Glomerular visceral epithelial cell (primary cell): ENCODE measurements around the gene PRKAG2.

Source experiments
- DNase-seq: peaks from one replicate; pipeline ENCODE4 v3.0.0-alpha.2; 2016; ENCODE audit errors: extremely low spot score

PRKAG2 gene

GRCh38 chr7:151624246-151624928 lies 252.5 kb downstream of the PRKAG2 start:
- no peak for DNase-seq

- DNase-seq = no peak
Observed at GRCh38 chr7:151623766-151624165, 253.1 kb downstream of the PRKAG2 start.

- no peak for DNase-seq
Observed at GRCh38 chr7:151621961-151622360, 255.0 kb downstream of the PRKAG2 start.

- no peak for DNase-seq
Observed at GRCh38 chr7:151616443-151617213, 260.3 kb downstream of the PRKAG2 start.

- DNase-seq = no peak
Observed at GRCh38 chr7:151615784-151616183, 261.1 kb downstream of the PRKAG2 start.

- no peak for DNase-seq
Observed at GRCh38 chr7:151615058-151615457, 261.9 kb downstream of the PRKAG2 start.

- no peak for DNase-seq
Observed at GRCh38 chr7:151614019-151614418, 262.9 kb downstream of the PRKAG2 start.

GRCh38 chr7:151611878-151612277 lies 265.0 kb downstream of the PRKAG2 start:
- DNase-seq = no peak

GRCh38 chr7:151611041-151611440 lies 265.9 kb downstream of the PRKAG2 start:
- DNase-seq = no peak

- peak; percentile 31 for DNase-seq
Observed at GRCh38 chr7:151608031-151608551, 268.8 kb downstream of the PRKAG2 start.

- DNase-seq = peak; percentile 37
Observed at GRCh38 chr7:151607464-151607867, 269.4 kb downstream of the PRKAG2 start.

- no peak for DNase-seq
Observed at GRCh38 chr7:151603951-151604350, 273.0 kb downstream of the PRKAG2 start.

- no peak for DNase-seq
Observed at GRCh38 chr7:151601521-151602305, 275.2 kb downstream of the PRKAG2 start.

- DNase-seq = no peak
Observed at GRCh38 chr7:151600331-151600730, 276.6 kb downstream of the PRKAG2 start.

GRCh38 chr7:151599401-151600227 lies 277.3 kb downstream of the PRKAG2 start:
- peak; percentile 87 for DNase-seq

- DNase-seq = peak; percentile 90
Observed at GRCh38 chr7:151597541-151598444, 279.1 kb downstream of the PRKAG2 start.

GRCh38 chr7:151595702-151596350 lies 281.1 kb downstream of the PRKAG2 start:
- DNase-seq = peak; percentile 35

GRCh38 chr7:151592868-151593486 lies 283.9 kb downstream of the PRKAG2 start:
- DNase-seq = peak; percentile 87

GRCh38 chr7:151592330-151592729 lies 284.6 kb downstream of the PRKAG2 start:
- DNase-seq = no peak
